ENCODE data around the gene DCP1A. TPM values are rescaled to one million over a fixed set of nuclear protein-coding genes. Genes with fewer than 3 reads are reported as not detected.
"Not testable (repeated sequence)": the region's sequence is repeated elsewhere in the genome, so short reads cannot be mapped to it uniquely, and the experiment has no call there.

DCP1A gene
- total RNA-seq, 1 donor from 2014 or later: 17.3 TPM

GRCh38 chr3:53334742-53335141, 12.6 kb downstream of the DCP1A start:
- no peak for DNase-seq (ENCODE audit: low spot score)
- intact Hi-C loops (cut with DNase I): no loop called here

- no peak for DNase-seq (ENCODE audit: low spot score)
- intact Hi-C loops (cut with DNase I): no loop called here
Observed at GRCh38 chr3:53331871-53332270, 15.5 kb downstream of the DCP1A start.

- intact Hi-C loops (cut with DNase I): no loop called here
- DNase-seq (ENCODE audit: low spot score): no peak
Observed at GRCh38 chr3:53329897-53330296, 17.4 kb downstream of the DCP1A start.

- no peak for DNase-seq (ENCODE audit: low spot score)
- intact Hi-C loops (cut with DNase I): no loop called here
Observed at GRCh38 chr3:53328746-53329145, 18.6 kb downstream of the DCP1A start.

DNA sequence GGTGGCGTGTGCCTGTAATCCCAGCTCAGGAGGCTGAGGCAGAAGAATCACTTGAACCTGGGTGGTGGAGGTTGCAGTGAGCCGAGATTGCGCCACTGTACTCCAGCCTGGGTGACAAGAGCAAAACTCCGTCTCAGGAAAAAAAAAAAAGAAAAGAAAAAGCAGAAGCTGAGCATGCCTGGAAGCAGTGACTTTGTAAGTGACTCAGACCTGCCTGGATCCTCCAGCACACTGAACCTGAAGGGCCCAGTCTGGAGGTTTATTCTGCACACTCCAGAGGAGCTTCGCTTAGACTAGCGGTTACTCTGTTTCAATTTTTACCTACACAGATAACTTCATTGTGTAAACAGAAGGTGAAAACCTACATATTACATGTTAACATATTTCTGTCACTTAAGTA, 19.4 kb downstream of the DCP1A start:
- DNase-seq (ENCODE audit: low spot score); intact Hi-C loops (cut with DNase I): not testable (repeated sequence)

- DNase-seq (ENCODE audit: low spot score): no peak
Observed at GRCh38 chr3:53324105-53324504, 23.2 kb downstream of the DCP1A start.

DNA sequence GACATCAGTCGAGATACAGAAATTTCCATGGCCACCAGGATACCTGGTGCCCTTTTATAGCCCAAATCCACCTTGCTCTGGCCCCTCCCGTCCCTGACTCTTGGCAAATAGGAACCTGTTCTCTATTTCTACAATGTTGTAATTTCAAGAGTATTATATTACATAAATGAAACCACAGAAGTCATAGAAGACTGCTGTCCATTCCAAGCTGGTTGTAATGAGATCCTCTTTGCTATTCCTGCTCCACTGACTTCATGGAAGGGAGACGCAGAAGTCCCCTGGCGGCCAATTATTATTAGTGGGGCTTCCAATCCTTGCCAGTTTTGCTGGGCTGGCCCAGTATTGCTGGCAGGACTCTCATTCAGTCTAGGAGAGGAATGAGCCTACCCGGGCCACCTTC, 26.6 kb downstream of the DCP1A start:
- intact Hi-C loops (cut with DNase I): no loop called here
- DNase-seq (ENCODE audit: low spot score): no peak

More at GRCh38 chr3:53324105-53324504, 23.2 kb downstream of the DCP1A start:
- intact Hi-C loops (cut with DNase I): no loop called here

DNA sequence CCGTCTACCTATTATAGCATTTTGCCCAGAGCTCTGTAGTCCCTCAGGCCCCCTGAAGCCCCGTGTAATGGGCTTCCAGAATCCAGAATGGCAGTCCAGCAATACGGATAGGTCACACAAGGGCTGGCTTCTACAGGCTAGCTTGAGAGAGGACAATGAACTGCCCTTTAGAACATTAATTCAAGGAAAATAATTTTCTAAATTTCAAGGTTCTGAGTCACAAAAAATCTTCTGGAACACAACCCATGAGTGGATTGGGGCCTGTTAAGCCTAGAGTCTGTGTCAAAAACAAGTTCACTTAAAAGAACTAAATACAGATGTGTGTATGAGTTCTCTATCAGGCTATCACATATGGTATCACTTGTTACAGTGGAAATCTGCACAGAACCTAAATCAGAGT, 28.8 kb downstream of the DCP1A start:
- intact Hi-C loops (cut with DNase I): no loop called here
- no peak for DNase-seq (ENCODE audit: low spot score)

DNA sequence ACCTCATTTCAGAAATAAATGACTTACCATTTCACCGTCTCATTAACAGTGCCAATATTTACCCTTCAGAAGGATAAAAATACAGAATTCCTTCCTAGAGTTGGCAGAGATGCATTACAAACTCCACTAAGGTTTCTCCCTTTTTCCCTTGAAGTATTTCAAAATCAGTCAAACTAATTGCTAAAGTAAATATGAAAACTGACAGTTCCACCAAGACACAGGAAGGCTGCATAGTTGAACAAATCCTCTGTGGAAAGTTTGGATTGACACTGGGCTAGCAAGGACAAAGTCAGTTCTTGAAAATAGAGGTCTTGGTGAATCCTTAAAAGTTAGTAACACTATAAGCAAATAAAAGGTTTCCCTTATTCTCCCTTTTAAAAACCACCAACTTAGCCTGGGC, 34.5 kb downstream of the DCP1A start:
- DNase-seq (ENCODE audit: low spot score): no peak
- intact Hi-C loops (cut with DNase I): no loop called here

DNA sequence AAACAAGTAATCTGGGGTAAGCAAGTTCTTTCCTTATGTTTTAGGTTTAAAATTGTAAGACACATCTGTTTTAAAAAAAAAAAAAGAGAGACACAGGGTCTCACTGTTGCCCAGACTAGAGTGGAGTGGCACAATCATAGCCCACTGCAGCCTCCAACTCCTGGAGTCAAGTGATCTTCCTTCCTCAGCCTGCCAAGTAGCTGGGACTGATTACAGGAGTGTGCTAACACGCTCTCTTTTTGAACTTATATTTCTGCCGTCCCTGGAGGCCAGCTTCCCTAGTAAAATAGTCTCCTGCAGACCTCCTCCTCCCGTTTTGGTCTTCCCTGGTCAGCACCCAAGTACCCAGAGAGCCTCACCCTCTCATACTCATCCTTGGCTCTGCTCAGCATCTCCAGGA, 35.5 kb downstream of the DCP1A start:
- intact Hi-C loops (cut with DNase I): no loop called here
- DNase-seq (ENCODE audit: low spot score): no peak

- intact Hi-C loops (cut with DNase I): loop anchor here (2.0 kb wide), 1 partner anchor 407 kb away; no protein-coding TSS in a partner anchor
Observed at GRCh38 chr3:53303957-53304356, 43.4 kb downstream of the DCP1A start.

GRCh38 chr3:53303549-53303948, 43.8 kb downstream of the DCP1A start:
- no peak for DNase-seq (ENCODE audit: low spot score)
- intact Hi-C loops (cut with DNase I): loop anchor here (2.0 kb wide), 1 partner anchor 407 kb away; no protein-coding TSS in a partner anchor

More at GRCh38 chr3:53303957-53304356, 43.4 kb downstream of the DCP1A start:
- no peak for DNase-seq (ENCODE audit: low spot score)

GRCh38 chr3:53300826-53301225, 46.5 kb downstream of the DCP1A start:
- intact Hi-C loops (cut with DNase I): no loop called here
- no peak for DNase-seq (ENCODE audit: low spot score)

DNA sequence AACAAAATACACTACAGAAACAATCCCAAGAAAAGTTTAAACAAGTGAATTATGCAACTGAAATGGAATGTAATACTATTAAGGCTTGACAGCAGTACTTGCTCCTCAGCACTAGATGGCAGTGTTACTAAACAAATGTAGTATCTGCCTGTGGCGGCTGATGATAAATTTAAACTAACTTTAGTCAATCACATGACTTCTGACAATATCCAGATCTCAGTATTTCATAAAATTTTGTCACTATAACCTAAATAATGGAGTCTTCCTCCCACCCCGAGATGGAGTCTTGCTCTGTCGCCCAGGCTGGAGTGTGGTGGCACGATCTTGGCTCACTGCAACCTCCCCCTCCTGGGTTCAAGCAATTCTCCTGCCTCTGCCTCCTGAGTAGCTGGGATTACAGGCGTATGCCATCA, 47.7 kb downstream of the DCP1A start:
- intact Hi-C loops (cut with DNase I); DNase-seq (ENCODE audit: low spot score): not testable (repeated sequence)

DNA sequence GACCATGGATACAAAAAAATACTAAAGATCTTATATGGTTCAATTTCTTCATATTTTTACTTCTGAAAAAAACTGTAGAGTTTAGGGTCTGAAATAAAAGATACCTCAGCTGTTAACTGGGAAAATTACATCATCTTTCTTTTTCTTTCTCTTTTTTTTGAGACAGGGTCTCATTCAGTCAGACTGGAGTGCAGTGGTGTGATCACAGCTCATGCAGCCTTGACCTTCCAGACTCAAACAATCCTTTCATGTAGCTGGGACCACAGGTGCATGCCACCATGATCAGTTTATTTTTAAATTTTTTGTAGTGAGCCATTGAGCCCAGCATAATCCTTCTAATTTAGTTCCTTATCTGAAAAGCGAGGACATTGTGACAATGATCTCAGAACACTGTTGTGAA, 51.9 kb downstream of the DCP1A start:
- DNase-seq (ENCODE audit: low spot score): no peak
- intact Hi-C loops (cut with DNase I): no loop called here

DNA sequence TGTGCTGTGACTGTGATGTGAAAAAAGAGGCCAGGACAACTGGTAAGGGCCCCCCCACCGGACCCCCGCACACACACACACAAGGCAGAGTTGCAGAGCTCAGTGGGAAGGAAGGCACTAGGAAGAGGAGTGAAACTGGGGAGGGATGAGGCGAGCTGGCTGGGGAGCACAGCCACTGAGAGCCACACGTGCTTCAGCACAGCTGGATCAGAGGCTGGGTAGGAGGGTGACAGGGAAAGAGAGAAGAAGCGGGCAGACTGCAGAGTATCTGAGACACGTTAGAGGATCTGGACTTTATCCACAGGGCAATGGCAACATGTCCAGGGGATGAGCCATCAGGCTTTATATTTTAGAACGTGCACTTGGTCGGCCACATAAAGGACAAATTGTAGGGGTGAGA, 53.5 kb downstream of the DCP1A start:
- intact Hi-C loops (cut with DNase I): no loop called here
- DNase-seq (ENCODE audit: low spot score): no peak

GRCh38 chr3:53288214-53288613, 59.1 kb downstream of the DCP1A start:
- intact Hi-C loops (cut with DNase I): no loop called here
- DNase-seq (ENCODE audit: low spot score): no peak

- intact Hi-C loops (cut with DNase I): no loop called here
- DNase-seq (ENCODE audit: low spot score): no peak
Observed at GRCh38 chr3:53287131-53287629, 60.2 kb downstream of the DCP1A start.

- intact Hi-C loops (cut with DNase I): no loop called here
- no peak for DNase-seq (ENCODE audit: low spot score)
Observed at GRCh38 chr3:53286727-53287126, 60.6 kb downstream of the DCP1A start.

GRCh38 chr3:53282581-53282980, 64.8 kb downstream of the DCP1A start:
- intact Hi-C loops (cut with DNase I): no loop called here
- no peak for DNase-seq (ENCODE audit: low spot score)

GRCh38 chr3:53278667-53279066, 68.7 kb downstream of the DCP1A start:
- DNase-seq (ENCODE audit: low spot score): no peak
- intact Hi-C loops (cut with DNase I): no loop called here

DNA sequence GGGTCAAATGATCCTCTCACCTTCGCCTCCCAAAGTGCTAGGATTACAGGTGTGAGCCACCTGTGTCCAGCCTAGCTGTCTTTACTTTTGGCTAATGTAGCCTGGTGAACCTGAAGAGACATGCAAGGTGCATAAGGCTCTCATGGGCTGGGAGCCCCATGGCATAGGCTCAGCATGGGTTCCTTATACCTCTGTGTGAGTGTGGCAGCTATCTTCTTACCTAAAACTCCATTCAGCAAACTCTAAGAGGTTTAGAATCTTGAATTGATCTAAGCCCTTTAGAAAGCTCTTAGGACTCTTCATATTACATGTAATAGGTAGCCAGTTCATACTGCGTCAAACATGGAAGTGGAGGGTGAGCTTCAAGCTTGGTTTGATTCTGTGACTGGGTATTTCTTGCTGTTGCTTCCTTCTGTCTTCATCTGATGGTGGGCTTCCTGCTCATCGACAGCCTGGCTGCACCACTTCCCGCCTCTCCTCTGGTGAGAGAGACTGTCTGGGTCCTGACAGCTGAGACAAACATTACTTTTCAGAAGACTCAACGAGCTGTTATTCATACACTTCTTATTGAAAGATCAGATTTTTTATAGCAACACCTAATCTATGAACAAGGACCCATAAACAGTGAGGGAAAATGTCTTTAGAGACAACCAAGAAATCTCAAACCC, 72.3 kb downstream of the DCP1A start:
- intact Hi-C loops (cut with DNase I): no loop called here

More for the DNA sequence above, 72.3 kb downstream of the DCP1A start:
- no peak for DNase-seq (ENCODE audit: low spot score)
